Breast epithelium (tissue), 3 donors: Measurements from ENCODE around the gene GALNT5.
A peak's percentile ranks its signal among the peaks of the same experiment; 100 is the strongest.

Source experiments
- POLR2A ChIP-seq: fragments of 450-650 bp; IDR thresholded peaks from one replicate; pipeline ENCODE4 v1.6.1; 2016; ENCODE audit warnings: antibody characterized with exemption, mild to moderate bottlenecking, moderate library complexity
- POLR2AphosphoS5 ChIP-seq, 3 donors: sonication (generic); formaldehyde crosslinking; IDR thresholded peaks; one replicate each; pipeline ENCODE4 v1.6.1; 2017; ENCODE audit warnings: antibody characterized with exemption in 3 of 3
- TF ChIP-seq, protein P1 (sequence below), 3 donors: fragments of 450-650 bp; IDR thresholded peaks; one replicate each; pipeline ENCODE4 v1.5.1; 2016 to 2017; ENCODE audit warnings: antibody characterized with exemption in 3 of 3, mild to moderate bottlenecking in 3 of 3, moderate library complexity in 3 of 3

DNA sequence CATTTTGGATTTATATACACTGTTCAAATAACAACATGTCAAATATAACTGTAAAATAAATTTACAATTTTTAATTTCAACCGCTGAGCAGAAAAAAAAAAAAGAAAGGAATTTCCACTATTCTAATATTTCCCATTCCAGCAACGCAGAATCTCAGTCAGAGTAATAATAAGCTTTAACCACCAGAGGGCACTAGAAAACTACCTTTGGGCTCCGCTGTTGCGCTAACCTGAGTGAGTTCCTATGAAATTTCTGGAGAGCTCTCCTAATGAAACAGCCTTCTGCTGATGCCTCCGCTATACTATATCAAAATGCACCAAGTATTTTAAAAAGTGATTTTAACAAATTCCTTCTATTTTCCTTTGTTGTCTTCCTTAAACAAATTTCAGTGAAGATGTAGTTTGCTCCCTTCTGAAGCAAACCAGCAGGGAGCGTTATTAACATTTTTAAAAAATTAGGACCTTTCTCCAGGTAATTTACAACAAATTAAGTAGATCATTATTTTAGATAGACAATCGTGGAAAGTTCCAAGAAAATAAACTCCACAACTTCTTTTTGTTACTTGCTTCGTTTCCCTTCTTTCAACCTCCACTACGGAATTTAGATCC, 45.1 kb downstream of the GALNT5 start:
- TF ChIP-seq, protein P1, sequence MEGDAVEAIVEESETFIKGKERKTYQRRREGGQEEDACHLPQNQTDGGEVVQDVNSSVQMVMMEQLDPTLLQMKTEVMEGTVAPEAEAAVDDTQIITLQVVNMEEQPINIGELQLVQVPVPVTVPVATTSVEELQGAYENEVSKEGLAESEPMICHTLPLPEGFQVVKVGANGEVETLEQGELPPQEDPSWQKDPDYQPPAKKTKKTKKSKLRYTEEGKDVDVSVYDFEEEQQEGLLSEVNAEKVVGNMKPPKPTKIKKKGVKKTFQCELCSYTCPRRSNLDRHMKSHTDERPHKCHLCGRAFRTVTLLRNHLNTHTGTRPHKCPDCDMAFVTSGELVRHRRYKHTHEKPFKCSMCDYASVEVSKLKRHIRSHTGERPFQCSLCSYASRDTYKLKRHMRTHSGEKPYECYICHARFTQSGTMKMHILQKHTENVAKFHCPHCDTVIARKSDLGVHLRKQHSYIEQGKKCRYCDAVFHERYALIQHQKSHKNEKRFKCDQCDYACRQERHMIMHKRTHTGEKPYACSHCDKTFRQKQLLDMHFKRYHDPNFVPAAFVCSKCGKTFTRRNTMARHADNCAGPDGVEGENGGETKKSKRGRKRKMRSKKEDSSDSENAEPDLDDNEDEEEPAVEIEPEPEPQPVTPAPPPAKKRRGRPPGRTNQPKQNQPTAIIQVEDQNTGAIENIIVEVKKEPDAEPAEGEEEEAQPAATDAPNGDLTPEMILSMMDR (IDR thresholded peaks at IDR 0.05) = peak; percentile 8 to 59 (median 50)
- TF ChIP-seq POLR2A = no peak
- no peak for TF ChIP-seq POLR2AphosphoS5 (IDR thresholded peaks at IDR 0.05)
